CD14-positive monocyte (primary cell): Measurements from ENCODE around the gene CLIC3. TPM values are rescaled to one million over a fixed set of nuclear protein-coding genes. Genes with fewer than 3 reads are reported as not detected.

Experiments used
- DNase-seq, 3 donors: peaks; one replicate each; pipeline ENCODE4 v3.0.0-alpha.2; 2011 to 2022
- H2AFZ ChIP-seq: 2 replicates; pipeline ENCODE4 v1.6.0; 2012; ENCODE audit warnings: mild to moderate bottlenecking, low read depth, low read length, inconsistent platforms; ENCODE audit not compliant: insufficient read depth, poor library complexity, severe bottlenecking
- H3K27ac ChIP-seq, 2 donors: 1 replicate in 1 of 2; 2 replicates in 1 of 2; pipeline ENCODE4 v1.5.1; 2012 to 2013; ENCODE audit warnings: low read length in 2 of 2, control low read depth in 1 of 2, inconsistent platforms in 1 of 2, low read depth in 1 of 2, mild to moderate bottlenecking in 1 of 2
- H3K27me3 ChIP-seq, 2 donors: one replicate each; pipeline versions ENCODE4 v1.6.0 to v1.6.1; 2011 to 2013; ENCODE audit warnings: low read length in 2 of 2; ENCODE audit not compliant: control insufficient read depth in 2 of 2, insufficient read depth in 2 of 2
- H3K36me3 ChIP-seq, 2 donors: replicated peaks in 1 of 2; 1 replicate in 1 of 2; 2 replicates in 1 of 2; pipeline versions ENCODE4 v1.5.1 to v1.6.1; 2012 to 2013; ENCODE audit warnings: low read length in 2 of 2, control low read depth in 1 of 2, inconsistent platforms in 1 of 2, mild to moderate bottlenecking in 1 of 2; ENCODE audit not compliant: insufficient read depth in 2 of 2, control insufficient read depth in 1 of 2
- H3K4me1 ChIP-seq, 2 donors: 1 replicate in 1 of 2; 2 replicates in 1 of 2; pipeline versions ENCODE4 v1.5.1 to v1.6.1; 2012 to 2013; ENCODE audit warnings: low read length in 2 of 2, control low read depth in 1 of 2, inconsistent platforms in 1 of 2, mild to moderate bottlenecking in 1 of 2, moderate library complexity in 1 of 2; ENCODE audit not compliant: insufficient read depth in 2 of 2, control insufficient read depth in 1 of 2
- H3K4me2 ChIP-seq: replicated peaks from 2 replicates; pipeline ENCODE3; 2012; ENCODE audit warnings: low read length, moderate library complexity, mild to moderate bottlenecking; ENCODE audit not compliant: poor library complexity, severe bottlenecking; ENCODE audit errors: extremely low read depth
- H3K4me3 ChIP-seq, 3 experiments: fragments of 200-600 bp in 1 of 3; sonication (generic) in 1 of 3; replicated peaks in 1 of 3; 1 replicate in 2 of 3; 2 replicates in 1 of 3; pipeline ENCODE4 v1.5.1; 2011 to 2013; ENCODE audit warnings: low read length in 3 of 3, mild to moderate bottlenecking in 3 of 3, control low read depth in 2 of 3, low read depth in 2 of 3, inconsistent platforms in 1 of 3, moderate library complexity in 1 of 3
- H3K79me2 ChIP-seq: 2 replicates; pipeline ENCODE4 v1.6.0; 2012; ENCODE audit warnings: mild to moderate bottlenecking, control low read depth, inconsistent platforms, low read length, moderate library complexity; ENCODE audit not compliant: insufficient read depth
- H3K9ac ChIP-seq: 2 replicates; pipeline ENCODE4 v1.6.0; 2017; ENCODE audit warnings: low read length, mild to moderate bottlenecking; ENCODE audit not compliant: insufficient read depth, poor library complexity, severe bottlenecking
- H3K9me3 ChIP-seq, 2 donors: replicated peaks in 1 of 2; 1 replicate in 1 of 2; 2 replicates in 1 of 2; pipeline versions ENCODE4 v1.5.1 to v1.6.1; 2012 to 2013; ENCODE audit warnings: low read length in 2 of 2, control low read depth in 1 of 2; ENCODE audit not compliant: control insufficient read depth in 1 of 2, insufficient read depth in 1 of 2
- H4K20me1 ChIP-seq: 2 replicates; pipeline ENCODE4 v1.6.0; 2012; ENCODE audit warnings: mild to moderate bottlenecking, low read length, control low read depth, moderate library complexity; ENCODE audit not compliant: insufficient read depth
- H3K27ac Mint-ChIP-seq, 7 donors: one replicate each; pipeline ENCODE4 v1.8.0; 2020; ENCODE audit warnings: mild to moderate bottlenecking in 7 of 7, mixed read lengths in 7 of 7, moderate library complexity in 6 of 7, inconsistent platforms in 2 of 7
- H3K27me3 Mint-ChIP-seq, 3 donors: one replicate each; pipeline ENCODE4 v1.8.0; 2021 to 2022; ENCODE audit warnings: low read depth in 3 of 3, mild to moderate bottlenecking in 3 of 3, mixed read lengths in 3 of 3, moderate library complexity in 3 of 3, inconsistent platforms in 1 of 3
- H3K36me3 Mint-ChIP-seq, 2 donors: one replicate each; pipeline ENCODE4 v1.8.0; 2020; ENCODE audit warnings: mixed read lengths in 2 of 2, inconsistent platforms in 1 of 2, mild to moderate bottlenecking in 1 of 2
- H3K4me1 Mint-ChIP-seq: one replicate; pipeline ENCODE4 v1.8.0; 2020; ENCODE audit warnings: mild to moderate bottlenecking, mixed read lengths
- H3K4me3 Mint-ChIP-seq, 2 donors: one replicate each; pipeline ENCODE4 v1.8.0; 2020; ENCODE audit warnings: mild to moderate bottlenecking in 2 of 2, mixed read lengths in 2 of 2, moderate library complexity in 1 of 2
- H3K9me3 Mint-ChIP-seq, 7 donors: one replicate each; pipeline ENCODE4 v1.8.0; 2020 to 2022; ENCODE audit warnings: mixed read lengths in 7 of 7, mild to moderate bottlenecking in 6 of 7, moderate library complexity in 6 of 7, inconsistent platforms in 2 of 7
- WGBS: methylation state at CpG from one replicate; pipeline ENCODE4 v1.1.5; 2013; ENCODE audit warnings: missing lambda C conversion rate; ENCODE audit not compliant: insufficient coverage; 5-methylcytosine and 5-hydroxymethylcytosine counted together
- intact Hi-C, 2 donors: fragments of 100-400 bp; cut with micrococcal nuclease; formaldehyde crosslinking; loops; one replicate each; pipeline versions ENCODE4 v1.15.0 to v1.15.1; 2023
- polyA plus RNA-seq, 3 donors: library from polyadenylated mRNA; depleted of rRNA in 1 of 3; unstranded in 2 of 3; stranded (reverse) in 1 of 3; fragments of 300-500 nt in 2 of 3; fragments of >200 nt in 1 of 3; fragmentation: Illumina TruSeq in 2 of 3; gene quantifications; 1 replicate in 2 of 3; 2 replicates in 1 of 3; pipeline ENCODE4 v1.2.3, GENCODE V29; 2012 to 2021
- TF ChIP-seq, protein P1 (sequence below): fragments of 200-600 bp; IDR thresholded peaks from one replicate; pipeline ENCODE4 v1.8.0; 2022; ENCODE audit warnings: antibody characterized with exemption, mild to moderate bottlenecking

CLIC3 gene
- polyA plus RNA-seq, 3 donors, result 0.29 to 0.51 TPM; not detected in 1

DNA sequence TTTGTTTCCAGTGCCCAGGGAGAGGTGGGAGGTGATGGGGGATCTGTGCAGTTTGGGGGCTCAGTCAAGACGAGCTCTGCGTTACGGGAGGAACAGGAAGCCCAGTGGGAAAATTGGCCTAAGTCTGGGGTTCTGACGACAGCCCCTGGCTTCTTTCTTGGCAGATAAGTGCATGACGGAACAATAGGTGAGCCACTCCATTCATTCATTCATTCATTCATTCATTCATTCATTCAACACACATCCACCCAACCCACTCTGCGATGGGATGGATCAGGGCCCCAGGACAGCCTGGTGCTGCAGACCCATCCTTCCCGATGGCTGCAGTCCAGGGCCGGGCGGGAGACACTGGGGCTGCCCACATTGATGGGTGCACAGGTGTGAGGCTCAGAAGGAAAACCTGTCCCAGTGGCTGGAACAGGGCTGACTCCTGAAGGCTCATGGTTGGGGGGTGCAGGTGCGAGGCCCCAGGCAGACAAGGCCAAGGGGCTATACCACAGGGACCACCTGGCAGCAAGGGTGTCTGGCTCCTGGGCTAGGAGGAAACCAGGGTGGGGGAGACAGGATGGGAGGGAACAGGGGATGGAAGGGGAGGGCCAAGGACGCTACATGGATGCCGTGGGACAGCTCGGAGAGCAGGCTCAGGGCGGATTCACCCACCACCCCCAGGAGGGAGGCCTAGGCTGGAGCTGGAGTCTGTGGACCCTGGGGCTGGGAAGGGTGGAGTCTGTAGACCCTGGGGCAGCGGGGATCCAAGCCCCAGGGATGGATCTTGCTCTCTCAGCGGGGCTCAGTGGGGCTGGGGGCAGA, 15.5 kb downstream of the CLIC3 start:
- H3K27me3 ChIP-seq, result peaks cover 15 to 45% of the 10 kb centered on the region in 2 donors
- no peak overlapping the region for H3K9ac ChIP-seq
- WGBS, result 98% methylated on average over 10 of the region's 16 CpGs

DNA sequence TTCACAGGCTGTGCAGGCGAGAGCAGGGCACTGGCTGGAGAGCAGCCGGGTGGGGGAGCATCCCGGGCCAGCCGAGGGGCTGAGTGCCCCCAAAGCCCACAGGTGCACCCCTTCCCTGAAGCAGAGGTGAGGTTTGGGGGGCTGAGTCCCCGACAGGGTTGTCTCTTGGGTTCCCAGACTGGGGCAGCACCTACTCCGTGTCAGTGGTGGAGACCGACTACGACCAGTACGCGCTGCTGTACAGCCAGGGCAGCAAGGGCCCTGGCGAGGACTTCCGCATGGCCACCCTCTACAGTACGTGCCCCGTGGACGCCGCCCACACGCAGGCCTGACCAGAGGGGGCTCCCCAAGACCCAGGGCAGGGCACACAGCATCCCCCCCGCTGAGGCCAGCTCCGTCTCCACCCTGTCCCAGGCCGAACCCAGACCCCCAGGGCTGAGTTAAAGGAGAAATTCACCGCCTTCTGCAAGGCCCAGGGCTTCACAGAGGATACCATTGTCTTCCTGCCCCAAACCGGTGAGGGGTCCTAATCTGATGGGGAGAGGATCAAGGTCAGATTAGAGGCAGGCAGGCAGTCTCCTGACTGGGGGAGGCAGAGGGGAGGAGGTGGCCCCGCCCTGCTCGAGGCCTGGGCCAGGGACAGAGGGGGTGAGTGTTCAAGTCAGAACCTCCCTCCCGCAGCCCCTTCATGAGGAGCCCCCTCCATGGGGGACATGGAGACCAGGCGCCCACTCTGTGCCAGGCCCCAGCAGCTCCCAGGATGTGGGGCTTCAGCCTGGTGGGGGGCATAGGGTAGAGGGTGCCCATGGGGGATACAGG, 16.4 kb downstream of the CLIC3 start:
- H3K4me2 ChIP-seq, result no peak overlapping the region
- no peaks in the 10 kb centered on the region for H3K79me2 ChIP-seq
- TF ChIP-seq, protein P1, sequence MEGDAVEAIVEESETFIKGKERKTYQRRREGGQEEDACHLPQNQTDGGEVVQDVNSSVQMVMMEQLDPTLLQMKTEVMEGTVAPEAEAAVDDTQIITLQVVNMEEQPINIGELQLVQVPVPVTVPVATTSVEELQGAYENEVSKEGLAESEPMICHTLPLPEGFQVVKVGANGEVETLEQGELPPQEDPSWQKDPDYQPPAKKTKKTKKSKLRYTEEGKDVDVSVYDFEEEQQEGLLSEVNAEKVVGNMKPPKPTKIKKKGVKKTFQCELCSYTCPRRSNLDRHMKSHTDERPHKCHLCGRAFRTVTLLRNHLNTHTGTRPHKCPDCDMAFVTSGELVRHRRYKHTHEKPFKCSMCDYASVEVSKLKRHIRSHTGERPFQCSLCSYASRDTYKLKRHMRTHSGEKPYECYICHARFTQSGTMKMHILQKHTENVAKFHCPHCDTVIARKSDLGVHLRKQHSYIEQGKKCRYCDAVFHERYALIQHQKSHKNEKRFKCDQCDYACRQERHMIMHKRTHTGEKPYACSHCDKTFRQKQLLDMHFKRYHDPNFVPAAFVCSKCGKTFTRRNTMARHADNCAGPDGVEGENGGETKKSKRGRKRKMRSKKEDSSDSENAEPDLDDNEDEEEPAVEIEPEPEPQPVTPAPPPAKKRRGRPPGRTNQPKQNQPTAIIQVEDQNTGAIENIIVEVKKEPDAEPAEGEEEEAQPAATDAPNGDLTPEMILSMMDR, result no peak
- no peaks in the 10 kb centered on the region for H4K20me1 ChIP-seq
- peaks cover 17 to 25% of the 10 kb centered on the region in 2 donors for H3K4me1 ChIP-seq
- no peaks in the 10 kb centered on the region for H3K36me3 ChIP-seq
- H3K4me1 Mint-ChIP-seq, result peaks cover 15% of the 10 kb centered on the region
- intact Hi-C loops, result no loop called here
- no peaks in the 10 kb centered on the region for H3K9me3 ChIP-seq
- H3K27ac Mint-ChIP-seq, result peak overlapping the region in 1 of 7 donors; percentile 78
- no peak overlapping the region for H3K9ac ChIP-seq
- peaks cover 0 to 3% of the 10 kb centered on the region in 2 donors for H3K36me3 Mint-ChIP-seq
- peaks cover 35 to 68% (median 44%) of the 10 kb centered on the region in 3 donors for H3K27me3 Mint-ChIP-seq
- H2AFZ ChIP-seq, result no peak overlapping the region
- 92% methylated on average over 20 of the region's 26 CpGs for WGBS
- no peak overlapping the region for H3K4me3 Mint-ChIP-seq
- H3K27me3 ChIP-seq, result peaks cover 9 to 39% of the 10 kb centered on the region in 2 donors
- no peak overlapping the region for H3K4me3 ChIP-seq
- DNase-seq, result no peak
- H3K27ac ChIP-seq, result no peak overlapping the region
- peaks cover 0 to 4% (median 0%) of the 10 kb centered on the region in 7 donors for H3K9me3 Mint-ChIP-seq

More for the DNA sequence above, 15.5 kb downstream of the CLIC3 start:
- Histone ChIP-seq H3K79me2 (no peaks in the 10 kb centered on the region), H3K4me2 (no peak overlapping the region), H3K4me1 (peaks cover 8 to 16% of the 10 kb centered on the region in 2 donors), H3K9me3 (no peaks in the 10 kb centered on the region), H4K20me1 (no peaks in the 10 kb centered on the region), H3K27ac (no peak overlapping the region), H3K4me3 (no peak overlapping the region), H2AFZ (no peak overlapping the region), H3K36me3 (no peaks in the 10 kb centered on the region)
- H3K27me3 Mint-ChIP-seq, result peaks cover 37 to 68% (median 41%) of the 10 kb centered on the region in 3 donors
- no peak overlapping the region for H3K4me3 Mint-ChIP-seq
- peaks cover 6% of the 10 kb centered on the region for H3K4me1 Mint-ChIP-seq
- H3K27ac Mint-ChIP-seq, result peak overlapping the region in 1 of 7 donors; percentile 57
- intact Hi-C loops, result no loop called here
- TF ChIP-seq, protein P1, result no peak
- no peak for DNase-seq
- H3K9me3 Mint-ChIP-seq, result peaks cover 0 to 4% (median 0%) of the 10 kb centered on the region in 7 donors
- peaks cover 0 to 3% of the 10 kb centered on the region in 2 donors for H3K36me3 Mint-ChIP-seq
